NCI-H748 (cell line): ENCODE results near the gene SETD2.
A peak's percentile ranks its signal among the peaks of the same experiment; 100 is the strongest.

Experiments
- DNase-seq: peaks from one replicate; lab custom pipeline; 2025; ENCODE audit not compliant: unreplicated experiment; lab: John Stamatoyannopoulos, UW

Gene SETD2

DNA sequence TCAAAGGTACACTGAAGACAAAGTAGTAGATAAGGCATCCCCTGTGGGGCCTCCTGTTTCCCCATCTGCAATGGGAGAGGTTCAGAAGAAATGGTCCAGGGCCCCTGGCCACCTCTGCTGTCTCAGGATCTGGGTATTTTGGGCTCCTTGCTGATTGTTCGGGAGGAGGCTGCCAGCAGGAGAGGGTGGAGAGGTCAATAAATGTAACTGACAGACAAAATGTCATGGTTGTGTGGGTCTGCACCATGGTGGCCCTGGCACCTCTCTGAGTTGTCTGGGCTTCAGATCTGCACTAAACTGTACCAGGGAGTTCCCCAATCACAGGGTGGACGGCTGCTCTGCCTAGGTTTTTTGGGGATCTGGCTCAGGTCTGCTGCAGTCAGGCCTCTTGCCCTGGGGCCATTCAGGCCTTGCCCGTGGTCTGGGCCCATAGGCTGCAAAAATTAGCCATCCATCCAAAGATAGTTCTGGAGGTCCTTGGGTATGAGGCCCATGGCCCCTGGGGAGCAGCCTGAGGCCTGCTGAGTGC lies 177.1 kb downstream of the SETD2 start:
- DNase-seq: no peak

DNA sequence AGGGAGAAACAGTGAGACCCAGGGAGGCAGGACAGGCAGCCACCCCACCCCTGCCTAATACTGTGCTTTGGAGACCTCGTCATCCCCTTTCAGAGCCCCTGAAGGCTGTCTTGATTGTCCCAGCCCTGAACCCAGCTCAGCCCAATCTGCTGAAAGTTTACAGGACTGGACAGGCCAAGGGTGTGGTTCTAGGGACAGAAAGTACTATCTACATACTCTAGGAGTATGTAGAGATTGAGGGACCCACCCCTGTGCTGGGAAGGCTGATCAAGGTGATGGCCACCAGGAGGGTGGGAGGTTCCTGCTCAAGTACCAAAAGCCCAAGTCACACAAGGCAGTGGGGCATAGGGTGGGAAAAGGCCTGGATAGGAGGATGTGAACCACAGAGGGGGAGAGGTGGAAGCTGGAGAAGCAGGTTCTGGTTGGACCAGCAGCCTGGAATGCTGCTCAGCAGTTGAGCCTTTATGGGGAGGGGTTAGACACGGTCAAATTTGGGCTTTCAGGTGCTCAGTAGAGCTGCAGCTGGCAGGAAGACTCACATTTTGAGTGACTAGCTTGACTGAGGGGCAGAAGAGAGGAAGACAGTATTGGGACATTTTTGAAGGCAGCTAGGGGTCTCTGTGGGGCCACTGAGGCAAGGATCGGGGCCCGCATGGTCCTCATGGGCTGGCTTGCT lies 177.7 kb downstream of the SETD2 start:
- no peak for DNase-seq

DNA sequence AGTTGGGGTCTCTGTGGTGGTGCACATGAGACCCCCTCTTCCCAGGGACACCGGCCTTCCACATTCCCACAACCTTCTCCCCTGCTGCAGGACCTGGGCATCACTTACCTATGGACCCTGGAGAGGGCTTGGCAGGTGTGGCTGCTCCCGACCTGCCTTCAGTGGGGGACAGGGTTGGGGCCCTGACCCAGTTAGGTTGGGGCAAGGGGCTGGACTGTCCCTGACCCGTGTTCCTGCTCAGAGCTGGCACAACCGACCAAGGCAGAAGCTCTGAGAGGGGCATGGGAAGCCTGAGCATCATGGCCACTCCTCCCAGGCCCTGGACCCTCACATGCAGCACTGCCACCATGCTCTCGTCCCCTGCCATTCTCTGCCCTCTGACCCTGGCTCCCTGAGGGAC lies 178.3 kb downstream of the SETD2 start:
- DNase-seq: no peak

DNA sequence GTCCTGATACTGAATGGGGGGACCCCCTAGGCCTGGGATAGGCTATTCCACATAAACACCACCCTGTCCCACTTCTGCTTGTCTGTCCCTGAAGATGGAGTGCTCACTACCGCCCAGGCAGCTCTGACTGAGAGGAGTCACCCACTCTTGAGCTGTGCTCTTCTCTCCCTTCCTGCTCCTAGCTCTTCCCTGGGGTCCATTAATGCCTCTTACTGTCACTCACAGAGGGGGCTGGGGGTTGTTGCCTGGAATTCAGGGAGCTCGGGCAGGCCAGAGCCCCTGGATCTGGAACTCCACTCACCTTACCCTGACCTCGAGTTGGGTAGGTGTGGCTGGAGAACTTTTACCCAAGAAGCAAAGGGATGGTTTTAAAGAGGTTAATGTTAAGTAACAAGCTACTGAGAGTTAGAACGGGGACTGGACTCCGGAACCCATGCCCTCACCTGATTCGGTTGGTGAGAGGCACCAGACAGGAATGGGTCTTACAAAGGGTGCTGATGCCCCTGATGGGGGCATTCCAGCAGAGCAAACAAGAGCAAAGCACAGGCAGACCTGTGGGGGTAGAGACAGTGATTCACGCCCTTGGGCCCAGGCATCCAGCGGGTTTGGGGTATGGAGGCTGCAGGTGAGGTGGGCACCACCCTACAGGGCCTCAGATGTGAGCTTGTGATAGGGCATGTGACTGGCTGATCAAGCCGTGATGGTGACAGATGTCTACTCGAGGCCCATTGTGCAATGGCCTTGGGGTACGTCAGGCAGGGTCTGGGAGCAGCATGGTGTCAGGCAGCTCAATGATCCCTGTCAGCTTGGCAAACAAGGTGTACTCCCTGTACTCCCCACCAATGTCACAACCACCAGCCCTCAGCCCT lies 179.1 kb downstream of the SETD2 start:
- no peak for DNase-seq

DNA sequence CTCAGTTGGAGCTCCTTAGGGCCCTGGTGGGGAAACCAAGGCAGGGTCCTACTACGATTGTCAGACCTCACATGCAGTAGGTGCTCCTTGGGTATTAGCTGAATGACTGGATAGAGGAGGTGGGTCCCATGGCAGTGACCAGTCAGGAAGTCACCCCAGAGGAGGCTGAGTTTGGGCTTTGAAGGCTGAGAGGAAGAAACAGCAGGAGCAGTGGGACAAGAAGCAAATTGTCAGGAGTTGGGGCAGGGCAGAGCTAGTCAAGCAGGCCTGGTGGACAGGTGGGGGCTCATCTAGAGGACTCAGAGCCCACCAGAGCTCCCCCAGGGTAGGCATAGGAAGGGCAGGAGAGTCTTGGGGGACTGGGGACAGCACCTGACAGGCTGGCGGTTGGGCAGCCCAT lies 181.4 kb downstream of the SETD2 start:
- DNase-seq: no peak

DNA sequence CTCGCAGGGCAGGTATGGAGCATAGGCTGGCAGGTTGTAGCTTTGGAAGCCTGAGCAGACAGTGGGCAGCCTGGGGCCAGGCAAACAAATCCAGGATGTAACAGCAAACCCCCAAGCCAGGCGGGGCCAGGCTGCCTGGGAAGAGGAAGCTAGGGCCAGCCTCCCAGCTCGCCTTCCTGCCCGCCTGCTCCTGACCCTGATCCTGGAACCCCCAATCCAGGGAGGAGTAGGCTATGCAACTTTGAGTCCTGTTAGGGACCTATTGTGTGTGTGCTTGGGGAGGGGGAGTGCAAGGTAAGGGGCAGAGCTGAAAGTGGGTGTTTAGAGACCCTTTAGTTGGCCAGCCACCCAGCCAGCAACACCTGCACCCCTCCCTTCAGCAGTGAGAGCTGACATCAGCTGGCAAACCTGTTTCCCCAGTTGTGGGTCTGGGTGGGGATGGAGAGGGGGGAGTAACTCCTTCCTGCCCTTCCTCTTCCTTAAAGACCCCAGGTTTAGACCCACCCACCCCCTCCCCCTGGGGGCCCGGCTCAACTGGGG lies 181.9 kb downstream of the SETD2 start:
- peak; percentile 15 for DNase-seq

DNA sequence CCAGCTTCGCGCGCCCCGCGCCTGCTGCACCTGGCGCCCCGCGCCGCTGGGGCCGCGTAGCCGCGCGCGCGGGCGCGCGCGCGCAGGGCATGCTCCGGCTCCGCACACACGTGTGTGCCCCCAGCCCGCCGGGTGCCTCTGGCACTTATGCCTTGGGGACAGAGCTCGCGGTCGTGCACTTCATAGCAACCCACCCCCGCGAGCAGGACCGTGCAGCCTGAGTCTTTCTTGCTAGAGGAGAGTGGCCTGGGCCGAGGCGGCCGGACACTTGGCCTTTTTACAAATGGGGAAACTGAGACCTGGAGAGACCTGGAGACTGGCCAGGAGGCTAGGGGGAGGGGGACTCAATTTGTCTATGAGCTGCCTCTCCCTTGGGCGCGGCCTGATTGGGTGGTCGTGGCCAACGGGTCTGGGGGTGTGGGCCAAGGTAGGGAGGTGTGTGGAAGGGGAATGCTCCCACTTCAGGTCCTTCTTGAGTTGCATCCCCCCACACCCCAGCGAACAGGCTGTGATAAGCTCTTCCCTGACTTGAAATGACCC lies 183.9 kb downstream of the SETD2 start:
- peak; percentile 51 for DNase-seq

DNA sequence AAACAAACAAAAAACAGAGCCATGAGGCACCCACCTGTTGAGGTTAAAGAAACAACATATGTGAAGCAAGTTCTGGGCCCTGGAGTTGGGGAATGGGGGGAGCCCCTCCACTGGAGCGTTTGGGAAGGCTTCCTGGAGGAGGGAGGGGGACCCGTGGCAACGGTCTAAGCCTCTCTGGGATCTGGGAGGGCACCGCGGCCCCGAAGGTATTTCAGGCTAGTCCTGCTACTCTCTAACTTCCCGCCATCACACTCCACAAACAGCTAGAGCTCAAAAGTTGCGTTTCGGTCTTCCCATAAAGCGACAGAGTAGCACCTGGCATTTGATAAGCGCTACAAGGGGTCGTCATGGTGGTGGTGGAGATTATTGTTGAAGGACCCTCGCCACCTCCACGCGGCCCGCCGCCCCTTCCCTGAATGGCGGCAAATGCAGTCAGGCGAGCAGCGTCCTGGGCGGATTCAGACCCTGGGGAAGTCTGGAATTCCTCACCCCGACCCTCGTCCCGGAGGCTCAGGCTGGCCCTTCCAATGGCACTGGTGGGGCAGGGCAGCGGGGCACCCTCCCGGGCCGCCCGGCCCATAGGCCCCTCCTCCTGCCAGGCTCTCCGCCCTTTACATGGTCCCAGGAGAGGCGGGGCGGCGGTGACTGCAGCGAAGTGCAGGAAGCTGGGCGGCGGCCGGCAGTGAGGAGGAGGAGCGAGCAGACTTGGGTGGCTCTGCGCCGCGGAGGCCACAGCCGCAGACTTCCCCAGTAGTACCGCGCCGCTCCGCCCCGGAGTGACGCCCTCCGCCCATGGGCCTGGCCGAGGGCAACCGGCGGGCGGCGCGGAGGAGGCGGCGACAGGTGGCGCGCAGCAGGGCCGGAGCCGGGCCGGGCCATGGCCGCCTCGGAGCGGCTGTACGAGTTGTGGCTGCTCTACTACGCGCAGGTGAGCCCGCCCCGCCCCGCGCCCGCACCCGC lies 184.6 kb downstream of the SETD2 start, which contains the start of gene NBEAL2:
Gene NBEAL2, plus strand, starts transcription at position 682 of the 960 bp plus-strand sequence. Its CDS starts 196 bp downstream, at position 878.
- peak; percentile 91 for DNase-seq

DNA sequence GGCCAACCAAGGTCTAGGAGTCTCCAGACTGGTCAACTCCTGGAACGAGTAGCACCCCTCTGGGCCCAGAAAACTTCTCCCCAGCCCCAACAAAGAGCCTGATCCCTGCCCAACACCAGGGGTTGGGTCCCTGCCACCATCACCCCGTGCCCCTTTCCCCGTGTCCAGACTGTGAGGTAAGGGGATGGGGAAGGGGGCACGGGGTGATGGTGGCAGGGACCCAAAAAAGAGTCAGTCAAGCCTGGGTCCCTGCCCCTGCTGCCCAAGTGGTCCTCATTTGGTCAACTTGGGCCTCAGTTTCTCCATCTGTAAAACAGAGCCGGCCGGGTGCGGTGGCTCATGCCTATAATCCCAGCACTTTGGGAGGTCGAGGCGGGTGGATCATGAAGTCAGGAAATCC lies 185.5 kb downstream of the SETD2 start:
- no peak for DNase-seq

DNA sequence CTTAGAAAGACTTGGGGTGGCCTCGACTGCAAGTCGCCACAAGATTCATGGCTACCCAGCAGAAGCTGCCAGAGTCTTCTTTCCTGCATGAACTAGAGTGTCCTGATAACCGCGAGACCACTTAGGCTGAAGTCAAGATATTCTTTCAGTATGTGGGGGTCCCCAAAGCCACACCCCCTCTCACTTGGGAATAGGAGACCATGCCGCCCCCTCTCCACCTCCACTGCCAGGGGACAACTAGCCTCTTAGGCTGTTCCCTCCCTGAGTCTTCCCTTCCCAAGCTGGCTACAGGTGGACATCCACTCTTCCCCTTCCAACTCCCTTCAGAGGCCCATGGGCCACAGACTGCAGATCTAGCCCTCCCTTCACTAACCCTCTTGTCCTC lies 186.1 kb downstream of the SETD2 start:
- DNase-seq: no peak

DNA sequence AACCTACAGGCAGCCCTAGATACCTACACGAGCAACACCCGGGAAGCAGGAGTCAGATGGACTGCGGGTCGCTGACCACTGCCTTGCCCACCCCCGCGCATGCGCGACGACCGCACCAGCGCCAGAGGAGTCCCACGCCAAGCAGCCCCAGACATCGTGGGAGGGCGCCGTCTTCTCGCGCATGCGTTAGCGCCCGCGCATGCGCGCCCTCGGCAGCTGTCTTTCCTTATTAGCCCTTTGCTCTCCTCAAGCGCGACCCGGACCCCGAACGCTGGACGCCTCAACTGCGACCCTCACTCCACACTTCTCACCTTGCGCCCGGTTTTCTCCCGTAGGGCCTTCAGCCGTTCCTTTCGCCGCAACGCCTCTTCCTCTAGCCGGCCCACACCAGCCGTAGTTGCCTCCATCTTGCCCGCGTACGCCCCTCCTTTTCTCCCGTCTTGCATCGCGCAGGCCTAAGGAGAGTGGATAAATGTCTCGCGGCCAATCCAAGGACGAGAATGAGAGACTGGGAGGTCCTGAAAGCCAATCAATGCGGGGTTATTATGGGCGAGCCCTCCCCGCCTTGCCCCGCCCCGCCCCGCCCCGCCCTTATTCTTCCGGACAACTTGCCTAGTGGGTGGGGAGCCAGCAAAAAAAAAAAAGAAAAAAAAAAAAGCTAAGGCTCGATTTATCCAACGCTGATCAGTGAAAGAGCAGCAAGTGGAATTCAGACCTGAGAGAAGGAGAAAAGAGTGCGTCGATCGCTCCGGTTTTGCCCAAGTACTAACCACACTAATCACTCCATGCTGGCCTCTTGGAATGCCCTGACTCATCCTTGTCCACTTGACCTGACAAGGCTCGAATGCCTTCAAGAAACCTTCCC lies 187.4 kb downstream of the SETD2 start, which contains the start of gene CCDC12:
Gene CCDC12, minus strand, starts transcription at position 420 of the 865 bp plus-strand sequence. Its CDS starts 13 bp downstream, at position 407.
- DNase-seq: peak; percentile 95

DNA sequence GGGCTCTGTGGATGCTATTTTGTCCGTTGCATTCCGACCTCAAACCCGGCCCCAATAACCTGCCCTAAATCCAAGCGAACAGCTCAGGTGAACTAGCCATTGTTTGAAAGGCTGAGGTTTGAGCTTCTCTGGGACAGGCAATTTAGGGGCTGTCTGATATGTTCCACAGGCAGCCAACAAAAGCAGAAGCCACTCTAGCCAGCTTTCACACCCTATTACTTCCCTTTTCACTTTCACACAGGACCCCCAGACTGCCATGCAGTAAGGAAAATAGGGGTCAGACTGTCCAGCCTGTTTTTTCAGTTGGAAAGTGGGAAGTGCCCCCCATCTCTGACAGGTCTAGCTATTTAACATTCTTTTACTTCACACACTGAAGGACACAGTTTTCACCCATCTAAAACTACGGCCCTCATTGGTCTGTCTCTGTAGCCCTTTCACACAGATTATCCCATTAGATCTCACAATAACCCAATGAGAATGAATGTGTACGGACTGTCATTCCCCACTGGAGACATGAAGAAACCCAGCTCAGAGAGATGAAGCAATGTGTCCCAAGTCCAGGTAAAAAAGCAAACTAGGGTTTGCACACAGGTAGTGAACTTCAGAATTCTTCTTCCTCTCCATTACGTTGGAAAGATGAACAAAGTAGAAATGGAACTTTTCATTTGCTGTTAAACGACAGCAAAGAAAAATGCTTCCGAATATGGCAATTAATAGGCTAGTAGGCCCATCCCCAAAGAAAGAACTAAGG lies 189.3 kb downstream of the SETD2 start:
- DNase-seq: no peak

DNA sequence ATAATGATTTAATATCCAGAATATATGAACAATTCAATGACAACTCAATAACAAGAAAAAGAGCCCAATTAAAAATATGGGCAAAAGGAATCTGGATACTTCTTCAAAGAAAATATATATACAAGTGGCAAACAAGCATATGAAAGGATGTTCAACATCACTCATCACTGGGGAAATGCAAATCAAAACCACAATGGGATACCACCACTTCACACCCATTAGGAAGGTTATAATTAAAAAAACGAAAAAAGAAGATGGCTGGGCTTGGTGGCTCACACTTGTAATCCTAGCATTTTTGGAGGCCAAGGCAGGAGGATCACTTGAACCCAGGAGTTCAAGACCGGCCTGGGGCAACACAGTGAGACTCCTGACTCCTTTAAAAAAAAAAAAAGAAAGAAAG lies 191.5 kb downstream of the SETD2 start:
- no peak for DNase-seq

DNA sequence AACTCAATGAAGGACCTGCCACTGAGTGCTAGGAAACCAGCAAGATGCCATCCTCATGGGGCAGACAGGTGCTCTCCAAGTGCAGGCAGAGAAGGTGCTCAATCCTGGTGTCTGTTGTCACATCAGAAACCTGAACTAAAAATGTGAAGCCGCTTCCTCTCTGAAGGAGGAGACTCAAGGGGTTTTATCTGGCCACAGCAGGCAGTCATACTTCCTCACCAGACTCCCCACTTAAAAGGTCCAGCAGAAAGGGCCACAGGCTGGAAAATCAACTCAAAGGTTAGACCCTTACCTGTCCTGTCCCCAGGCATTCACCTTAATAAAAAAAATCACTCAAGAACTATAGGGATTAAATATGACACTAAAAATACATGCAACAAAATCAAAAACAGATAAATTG lies 192.2 kb downstream of the SETD2 start:
- DNase-seq: no peak

DNA sequence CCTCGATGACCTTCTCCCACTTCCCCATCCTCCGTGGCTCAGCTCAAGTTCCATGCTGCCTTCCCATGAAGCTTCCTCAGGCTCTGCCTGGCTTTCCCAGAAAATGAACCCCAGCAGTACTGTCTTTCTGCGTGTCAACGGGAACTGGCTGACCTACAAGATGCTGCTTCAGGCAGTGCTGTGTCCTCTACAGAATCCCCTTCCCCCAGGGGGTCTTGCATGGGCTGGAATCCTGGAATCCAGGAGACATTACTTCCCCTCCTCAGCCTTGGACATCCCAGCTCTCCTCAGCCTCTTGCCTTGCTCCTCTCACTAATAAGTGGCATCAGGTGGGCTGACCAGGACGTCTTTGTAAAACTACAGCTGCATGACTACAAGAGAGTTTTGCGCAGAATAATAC lies 192.8 kb downstream of the SETD2 start:
- no peak for DNase-seq

DNA sequence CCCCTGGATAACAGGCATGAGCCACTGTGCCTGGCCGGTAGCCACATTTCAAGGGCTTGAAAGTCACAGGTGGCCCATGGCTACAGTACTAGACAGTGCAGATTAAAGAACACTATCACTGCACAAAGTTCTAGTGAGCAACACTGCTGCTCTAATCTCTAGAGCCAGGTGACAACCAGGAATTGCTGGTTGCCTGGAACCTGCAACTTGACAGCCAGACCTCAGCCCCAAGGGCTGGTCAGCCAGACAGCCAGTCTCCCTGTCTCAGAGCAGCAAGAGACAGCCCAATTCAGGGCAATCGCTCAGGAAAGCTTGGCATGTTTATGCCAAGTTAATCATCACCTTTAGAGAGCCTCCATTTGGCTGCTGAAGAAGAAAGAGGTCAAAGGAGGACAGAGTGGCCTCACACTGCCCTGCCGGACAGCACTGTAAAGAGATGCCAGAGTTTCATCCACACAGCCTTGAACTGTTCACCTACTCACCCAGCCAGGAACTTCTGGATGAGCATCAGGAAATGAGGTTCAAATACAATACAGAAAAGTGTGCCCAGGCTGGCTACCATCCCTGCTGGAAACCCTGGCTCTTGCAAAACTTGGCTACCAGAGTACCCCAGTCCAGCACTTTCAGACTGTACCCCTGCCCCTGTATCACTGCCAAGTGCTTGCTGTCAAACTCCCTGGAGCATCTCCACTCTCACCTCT lies 193.4 kb downstream of the SETD2 start:
- no peak for DNase-seq

DNA sequence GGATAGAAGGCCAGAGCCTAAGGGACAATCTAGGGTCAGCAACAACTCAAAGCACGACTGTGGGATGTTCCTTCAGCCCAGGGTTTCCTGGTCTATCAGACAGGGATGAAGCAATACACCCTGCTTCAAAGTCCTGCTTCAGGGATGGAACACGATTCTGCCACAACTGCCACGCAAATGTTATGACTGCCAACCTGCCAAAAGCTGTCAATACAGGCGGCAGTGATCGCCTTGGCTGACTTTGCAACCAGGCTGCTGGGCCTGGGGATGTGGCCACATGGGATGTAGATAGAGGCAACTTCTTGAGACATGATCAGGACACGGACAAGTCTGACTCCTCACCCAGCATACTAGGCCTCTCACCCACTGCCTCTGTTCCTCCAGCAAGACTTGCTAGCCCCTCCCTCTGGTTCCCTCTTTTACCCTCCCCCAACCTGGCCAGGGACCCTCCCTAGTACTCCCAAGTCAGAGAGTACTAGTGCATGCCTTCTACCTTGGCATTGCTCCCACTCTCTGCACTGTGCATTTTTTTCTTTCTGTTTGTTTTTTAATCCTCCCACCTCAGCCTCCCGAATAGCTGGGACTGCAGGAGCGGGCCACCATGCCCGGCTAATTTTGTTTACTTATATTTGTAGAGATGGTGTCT lies 195.0 kb downstream of the SETD2 start:
- DNase-seq: no peak

DNA sequence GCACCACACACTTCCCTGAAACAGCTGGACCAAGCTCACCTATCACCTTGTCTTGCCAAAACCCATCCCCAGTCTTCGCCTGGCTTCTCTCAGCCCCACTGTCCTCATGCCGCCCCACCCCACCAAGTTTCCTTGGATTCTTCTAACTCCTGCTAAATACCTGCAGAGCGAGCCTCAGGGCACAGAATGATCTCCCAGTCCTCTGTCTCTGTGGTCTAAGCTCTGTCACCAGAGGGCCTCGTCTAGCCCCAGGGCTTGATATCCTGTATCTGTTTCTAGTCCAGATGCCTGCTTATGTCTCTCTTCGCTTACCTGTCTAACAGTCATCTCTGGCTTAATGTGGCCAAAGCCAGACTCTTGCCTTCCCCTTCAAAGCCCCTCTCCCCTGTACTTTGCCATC lies 197.1 kb downstream of the SETD2 start:
- DNase-seq: no peak
